Panc1 (cell line): ENCODE measurements around the gene SLC26A4. TPM values are rescaled to one million over a fixed set of nuclear protein-coding genes. Genes with fewer than 3 reads are reported as not detected.

ENCODE experiments used
- ATAC-seq: fragments of 200-7000 bp; cut with Tn5 transposase; 2 replicates; pipeline ENCODE4 v1.9.1; 2020; ENCODE audit warnings: mild to moderate bottlenecking, moderate library complexity
- BruUV-seq: library from RNA; stranded (reverse); fragments of 400-500 nt; replicated peaks from 2 replicates; lab custom pipeline; 2021; lab: Mats Ljungman, UMichigan
- CTCF ChIA-PET: fragments of 300-600 bp; sonication (Branson Sonifier 250); formaldehyde crosslinking; loops from one replicate; lab custom pipeline; 2022; ENCODE audit warnings: antibody characterized with exemption; lab: Charles Lee
- POLR2A ChIA-PET: fragments of 300-600 bp; sonication (Branson Sonifier 250); formaldehyde crosslinking; loops from one replicate; lab custom pipeline; 2022; ENCODE audit warnings: antibody characterized with exemption; lab: Charles Lee
- DNase-seq: peaks from one replicate; pipeline ENCODE4 v3.0.0-alpha.2; 2010; ENCODE audit warnings: low read depth, low spot score
- H3K27ac ChIP-seq: 2 replicates; pipeline ENCODE4 v1.5.1; 2011; ENCODE audit warnings: mild to moderate bottlenecking, low read length, inconsistent platforms
- H3K27me3 ChIP-seq: fragments of 200-500 bp; sonication (Bioruptor generic); 2 replicates; pipeline ENCODE4 v1.6.0; 2014; ENCODE audit warnings: low read length, inconsistent platforms; ENCODE audit not compliant: control insufficient read depth, insufficient read depth
- H3K36me3 ChIP-seq: fragments of 200-500 bp; sonication (Bioruptor generic); 2 replicates; pipeline ENCODE4 v1.5.1; 2014; ENCODE audit warnings: inconsistent platforms, mild to moderate bottlenecking, low read length, moderate library complexity; ENCODE audit not compliant: control insufficient read depth, insufficient read depth
- H3K4me1 ChIP-seq: 2 replicates; pipeline ENCODE4 v1.5.1; 2011; ENCODE audit warnings: inconsistent platforms, mild to moderate bottlenecking, low read length, moderate library complexity; ENCODE audit not compliant: control insufficient read depth, insufficient read depth
- H3K4me3 ChIP-seq, 2 experiments: 2 replicates each; pipeline ENCODE4 v1.5.1; 2011 to 2012; ENCODE audit warnings: low read depth in 2 of 2, low read length in 2 of 2, mild to moderate bottlenecking in 2 of 2, inconsistent platforms in 1 of 2, moderate library complexity in 1 of 2
- H3K9me3 ChIP-seq: fragments of 200-500 bp; sonication (Bioruptor generic); 2 replicates; pipeline ENCODE4 v1.5.1; 2014; ENCODE audit warnings: low read depth, mild to moderate bottlenecking, inconsistent platforms, low read length, moderate library complexity; ENCODE audit not compliant: control insufficient read depth, insufficient read depth
- CTCF ChIP-seq: fragments of 450-650 bp; IDR thresholded peaks from 2 replicates; pipeline ENCODE4 v1.5.1; 2017; ENCODE audit warnings: mild to moderate bottlenecking
- POLR2AphosphoS5 ChIP-seq: IDR thresholded peaks from 2 replicates; pipeline ENCODE4 v1.6.1; 2012; ENCODE audit warnings: mild to moderate bottlenecking, low read depth, low read length, moderate library complexity
- SIN3A ChIP-seq: IDR thresholded peaks from 2 replicates; pipeline ENCODE4 v1.6.1; 2012; ENCODE audit warnings: low read depth, mild to moderate bottlenecking, low read length, moderate library complexity, borderline replicate concordance; ENCODE audit not compliant: insufficient read depth
- TCF7L2 ChIP-seq: IDR thresholded peaks from 2 replicates; pipeline ENCODE4 v1.6.1; 2011; ENCODE audit warnings: mild to moderate bottlenecking, low read depth, low read length, inconsistent platforms
- in situ Hi-C: cut with HindIII; loops from 2 replicates; pipeline ENCODE4 v1.10.0; 2016; ENCODE audit warnings: low sequenced_read_pairs, low pct_unique_long_range_greater_than_20kb
- intact Hi-C: fragments of 100-400 bp; cut with micrococcal nuclease; formaldehyde crosslinking; loops from one replicate; pipeline ENCODE4 v1.10.0; 2022; ENCODE audit not compliant: unreplicated experiment
- total RNA-seq: library from RNA; stranded (reverse); gene quantifications from one replicate; pipeline ENCODE4 v1.2.1, GENCODE V29; 2021; ENCODE audit not compliant: unreplicated experiment
- TF ChIP-seq, protein P1 (sequence below), 2 experiments: IDR thresholded peaks; 2 replicates each; pipeline ENCODE4 v1.6.1; 2011 to 2012; ENCODE audit warnings: low read depth in 2 of 2, control low read depth in 1 of 2, low read length in 1 of 2, mild to moderate bottlenecking in 1 of 2, moderate library complexity in 1 of 2; ENCODE audit not compliant: insufficient read depth in 1 of 2

SLC26A4 gene
- total RNA-seq, 1 experiment from 2014 or later, result 0.05 TPM

- H3K27me3 ChIP-seq, result no peaks in the 10 kb centered on the region
- intact Hi-C loops (no loop called here), in situ Hi-C loops (no loop called here)
- ATAC-seq, result no peak
- DNase-seq, result no peak
- peaks cover 14% of the 10 kb centered on the region; the same call in 1 of the 2 replicates for H3K36me3 ChIP-seq
- H3K9me3 ChIP-seq, result no peaks in the 10 kb centered on the region
- BruUV-seq, result no TSS peak
- TF ChIP-seq SIN3A, result no peak
- TF ChIP-seq POLR2AphosphoS5, result no peak
- TF ChIP-seq CTCF, result no peak
- TF ChIP-seq TCF7L2, result no peak
- TF ChIP-seq, protein P1, sequence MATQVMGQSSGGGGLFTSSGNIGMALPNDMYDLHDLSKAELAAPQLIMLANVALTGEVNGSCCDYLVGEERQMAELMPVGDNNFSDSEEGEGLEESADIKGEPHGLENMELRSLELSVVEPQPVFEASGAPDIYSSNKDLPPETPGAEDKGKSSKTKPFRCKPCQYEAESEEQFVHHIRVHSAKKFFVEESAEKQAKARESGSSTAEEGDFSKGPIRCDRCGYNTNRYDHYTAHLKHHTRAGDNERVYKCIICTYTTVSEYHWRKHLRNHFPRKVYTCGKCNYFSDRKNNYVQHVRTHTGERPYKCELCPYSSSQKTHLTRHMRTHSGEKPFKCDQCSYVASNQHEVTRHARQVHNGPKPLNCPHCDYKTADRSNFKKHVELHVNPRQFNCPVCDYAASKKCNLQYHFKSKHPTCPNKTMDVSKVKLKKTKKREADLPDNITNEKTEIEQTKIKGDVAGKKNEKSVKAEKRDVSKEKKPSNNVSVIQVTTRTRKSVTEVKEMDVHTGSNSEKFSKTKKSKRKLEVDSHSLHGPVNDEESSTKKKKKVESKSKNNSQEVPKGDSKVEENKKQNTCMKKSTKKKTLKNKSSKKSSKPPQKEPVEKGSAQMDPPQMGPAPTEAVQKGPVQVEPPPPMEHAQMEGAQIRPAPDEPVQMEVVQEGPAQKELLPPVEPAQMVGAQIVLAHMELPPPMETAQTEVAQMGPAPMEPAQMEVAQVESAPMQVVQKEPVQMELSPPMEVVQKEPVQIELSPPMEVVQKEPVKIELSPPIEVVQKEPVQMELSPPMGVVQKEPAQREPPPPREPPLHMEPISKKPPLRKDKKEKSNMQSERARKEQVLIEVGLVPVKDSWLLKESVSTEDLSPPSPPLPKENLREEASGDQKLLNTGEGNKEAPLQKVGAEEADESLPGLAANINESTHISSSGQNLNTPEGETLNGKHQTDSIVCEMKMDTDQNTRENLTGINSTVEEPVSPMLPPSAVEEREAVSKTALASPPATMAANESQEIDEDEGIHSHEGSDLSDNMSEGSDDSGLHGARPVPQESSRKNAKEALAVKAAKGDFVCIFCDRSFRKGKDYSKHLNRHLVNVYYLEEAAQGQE (IDR thresholded peaks at IDR 0.05; ENCODE audit: insufficient read depth in 1 of 2, low read depth in 2 of 2, low read length in 1 of 2), result no peak
- ChIA-PET POLR2A (no interaction called here), CTCF (no interaction called here)
- no peaks in the 10 kb centered on the region for H3K4me1 ChIP-seq
- no peak overlapping the region for H3K4me3 ChIP-seq
- no peak overlapping the region for H3K27ac ChIP-seq
Observed at GRCh38 chr7:107613948-107614347, 46.7 kb upstream of the SLC26A4 start.

GRCh38 chr7:107614425-107614824 lies 46.2 kb upstream of the SLC26A4 start:
- POLR2A ChIA-PET, result no interaction called here

More at GRCh38 chr7:107614425-107614824, 46.2 kb upstream of the SLC26A4 start:
- no peaks in the 10 kb centered on the region for H3K4me1 ChIP-seq
- H3K4me3 ChIP-seq, result no peak overlapping the region
- no peak for TF ChIP-seq CTCF
- no peak for TF ChIP-seq POLR2AphosphoS5
- in situ Hi-C loops (no loop called here), intact Hi-C loops (no loop called here)
- H3K27ac ChIP-seq, result no peak overlapping the region
- ATAC-seq (no peak), DNase-seq (no peak)
- H3K27me3 ChIP-seq, result no peaks in the 10 kb centered on the region
- BruUV-seq, result no TSS peak
- no peaks in the 10 kb centered on the region for H3K9me3 ChIP-seq
- H3K36me3 ChIP-seq, result peaks cover 17% of the 10 kb centered on the region; the same call in 1 of the 2 replicates
- CTCF ChIA-PET, result no interaction called here
